WTC11 (cell line): ENCODE results near the gene LBX2. TPM values are rescaled to one million over a fixed set of nuclear protein-coding genes. Genes with fewer than 3 reads are reported as not detected.
A peak's percentile ranks its signal among the peaks of the same experiment; 100 is the strongest.

Experiments used
- ATF6 ChIP-seq: sonication (generic); formaldehyde crosslinking; IDR thresholded peaks from 2 replicates; pipeline ENCODE4 v1.8.1; 2023; ENCODE audit warnings: mild to moderate bottlenecking, missing genetic modification reagents
- CDX4 ChIP-seq: fragments of 250-450 bp; sonication (Bioruptor Pico); IDR thresholded peaks from 2 replicates; pipeline ENCODE4 v1.9.0; 2021; ENCODE audit warnings: moderate library complexity, mild to moderate bottlenecking, inconsistent platforms, borderline replicate concordance
- CREM ChIP-seq: sonication (generic); formaldehyde crosslinking; IDR thresholded peaks from 2 replicates; pipeline ENCODE4 v1.8.1; 2022; ENCODE audit warnings: mild to moderate bottlenecking, missing genetic modification reagents, moderate library complexity
- E2F4 ChIP-seq: sonication (generic); formaldehyde crosslinking; IDR thresholded peaks from 2 replicates; pipeline ENCODE4 v1.8.1; 2022; ENCODE audit warnings: low read depth, mild to moderate bottlenecking, moderate library complexity, missing genetic modification reagents, borderline replicate concordance
- ELF4 ChIP-seq: sonication (generic); formaldehyde crosslinking; IDR thresholded peaks from 2 replicates; pipeline ENCODE4 v1.8.1; 2022; ENCODE audit warnings: low read depth, mild to moderate bottlenecking, moderate library complexity, missing genetic modification reagents
- FOXJ3 ChIP-seq: sonication (generic); formaldehyde crosslinking; IDR thresholded peaks from 2 replicates; pipeline ENCODE4 v1.9.0; 2021; ENCODE audit warnings: missing genetic modification reagents, mild to moderate bottlenecking, borderline replicate concordance
- FOXK1 ChIP-seq: sonication (generic); formaldehyde crosslinking; IDR thresholded peaks from 2 replicates; pipeline ENCODE4 v1.8.0; 2022; ENCODE audit warnings: mild to moderate bottlenecking, moderate library complexity, missing genetic modification reagents
- GABPB1 ChIP-seq: sonication (generic); formaldehyde crosslinking; IDR thresholded peaks from 2 replicates; pipeline ENCODE4 v1.8.1; 2023; ENCODE audit warnings: mild to moderate bottlenecking, missing genetic modification reagents
- HMGXB4 ChIP-seq: sonication (generic); formaldehyde crosslinking; IDR thresholded peaks from 2 replicates; pipeline ENCODE4 v1.8.1; 2023; ENCODE audit warnings: mild to moderate bottlenecking, moderate library complexity, missing genetic modification reagents
- IRF1 ChIP-seq: sonication (generic); formaldehyde crosslinking; IDR thresholded peaks from 2 replicates; pipeline ENCODE4 v1.8.0; 2023; ENCODE audit warnings: missing genetic modification reagents
- JAZF1 ChIP-seq: fragments of 250-450 bp; sonication (Bioruptor Pico); IDR thresholded peaks from 2 replicates; pipeline ENCODE4 v1.9.0; 2021; ENCODE audit warnings: moderate library complexity, mild to moderate bottlenecking, inconsistent platforms
- MXD4 ChIP-seq: fragments of 250-450 bp; sonication (Bioruptor Pico); IDR thresholded peaks from 2 replicates; pipeline ENCODE4 v1.8.0; 2021; ENCODE audit warnings: mild to moderate bottlenecking, moderate library complexity, borderline replicate concordance
- NFE2L1 ChIP-seq: sonication (generic); formaldehyde crosslinking; IDR thresholded peaks from 2 replicates; pipeline ENCODE4 v1.8.1; 2023; ENCODE audit warnings: missing genetic modification reagents
- NR1H2 ChIP-seq: sonication (generic); formaldehyde crosslinking; IDR thresholded peaks from 2 replicates; pipeline ENCODE4 v1.9.0; 2021; ENCODE audit warnings: mild to moderate bottlenecking, moderate library complexity, missing genetic modification reagents
- OVOL2 ChIP-seq: fragments of 250-450 bp; sonication (Bioruptor Pico); IDR thresholded peaks from 2 replicates; pipeline ENCODE4 v1.9.0; 2021; ENCODE audit warnings: mild to moderate bottlenecking, borderline replicate concordance
- PRRX2 ChIP-seq: fragments of 250-450 bp; sonication (Bioruptor Pico); IDR thresholded peaks from 2 replicates; pipeline ENCODE4 v1.8.0; 2021; ENCODE audit warnings: mild to moderate bottlenecking
- RELA ChIP-seq: sonication (generic); formaldehyde crosslinking; IDR thresholded peaks from 2 replicates; pipeline ENCODE4 v1.8.1; 2022; ENCODE audit warnings: missing genetic modification reagents, mild to moderate bottlenecking, borderline replicate concordance
- SP1 ChIP-seq: sonication (generic); formaldehyde crosslinking; conservative IDR thresholded peaks from 2 replicates; pipeline ENCODE4 v1.8.1; 2022; ENCODE audit warnings: missing genetic modification reagents
- TCF7 ChIP-seq: sonication (generic); formaldehyde crosslinking; IDR thresholded peaks from 2 replicates; pipeline ENCODE4 v1.8.0; 2022; ENCODE audit warnings: mild to moderate bottlenecking, low read depth, missing genetic modification reagents, moderate library complexity
- ZBTB43 ChIP-seq: sonication (generic); formaldehyde crosslinking; IDR thresholded peaks from 2 replicates; pipeline ENCODE4 v1.8.1; 2023; ENCODE audit warnings: mild to moderate bottlenecking, missing genetic modification reagents
- ZMAT4 ChIP-seq: fragments of 250-450 bp; sonication (Bioruptor Pico); IDR thresholded peaks from 2 replicates; pipeline ENCODE4 v1.9.0; 2021; ENCODE audit warnings: mild to moderate bottlenecking
- ZNF219 ChIP-seq: sonication (generic); formaldehyde crosslinking; IDR thresholded peaks from 2 replicates; pipeline ENCODE4 v1.8.0; 2023; ENCODE audit warnings: missing genetic modification reagents, mild to moderate bottlenecking, borderline replicate concordance
- ZNF232 ChIP-seq: sonication (generic); formaldehyde crosslinking; IDR thresholded peaks from 2 replicates; pipeline ENCODE4 v1.8.0; 2022; ENCODE audit warnings: mild to moderate bottlenecking, missing genetic modification reagents
- ZNF263 ChIP-seq: sonication (generic); formaldehyde crosslinking; IDR thresholded peaks from 2 replicates; pipeline ENCODE4 v1.8.1; 2022; ENCODE audit warnings: low read depth, mild to moderate bottlenecking, moderate library complexity, missing genetic modification reagents
- ZNF281 ChIP-seq: sonication (generic); formaldehyde crosslinking; IDR thresholded peaks from 2 replicates; pipeline ENCODE4 v1.8.0; 2023; ENCODE audit warnings: mild to moderate bottlenecking, missing genetic modification reagents
- ZNF512 ChIP-seq: sonication (generic); formaldehyde crosslinking; IDR thresholded peaks from 2 replicates; pipeline ENCODE4 v1.8.1; 2022; ENCODE audit warnings: missing genetic modification reagents, borderline replicate concordance
- total RNA-seq: library from RNA; stranded (reverse); gene quantifications from 3 replicates; pipeline ENCODE4 v1.2.3, GENCODE V29; 2021

LBX2 gene
- total RNA-seq, 1 experiment from 2014 or later: 1.0 TPM

- TF ChIP-seq ZNF281: 0 out of 2 replicates have a peak, but pooled peaks have one; percentile 24
- no peak for TF ChIP-seq MXD4
- no peak for TF ChIP-seq ZNF219 (CRISPR knock-in tag)
- TF ChIP-seq ZNF232 (CRISPR knock-in tag): no peak; the same call in 1 of the 2 replicates
- TF ChIP-seq NFE2L1: peak; percentile 38; the same call in 1 of the 2 replicates
- 0 out of 2 replicates have a peak, but pooled peaks have one; percentile 26 for TF ChIP-seq HMGXB4 (CRISPR knock-in tag)
- TF ChIP-seq SP1 (CRISPR knock-in tag): peak; percentile 56; the same call in 1 of the 2 replicates
- peak; percentile 87 for TF ChIP-seq CREM
- TF ChIP-seq IRF1: no peak
- no peak for TF ChIP-seq FOXJ3 (CRISPR knock-in tag)
- TF ChIP-seq ATF6: no peak
- no peak for TF ChIP-seq GABPB1
- peak; percentile 82 for TF ChIP-seq ZBTB43
- no peak for TF ChIP-seq ZNF263 (CRISPR knock-in tag)
- TF ChIP-seq PRRX2 (CRISPR knock-in tag): no peak
- no peak for TF ChIP-seq ELF4 (CRISPR knock-in tag)
- no peak for TF ChIP-seq TCF7 (CRISPR knock-in tag)
- 0 out of 2 replicates have a peak, but pooled peaks have one; percentile 63 for TF ChIP-seq RELA
- no peak for TF ChIP-seq ZMAT4 (CRISPR knock-in tag)
- TF ChIP-seq NR1H2 (CRISPR knock-in tag): no peak
- TF ChIP-seq OVOL2 (CRISPR knock-in tag): no peak
- no peak for TF ChIP-seq CDX4 (CRISPR knock-in tag)
- no peak for TF ChIP-seq JAZF1
- TF ChIP-seq ZNF512 (CRISPR knock-in tag): no peak
- no peak; the same call in 1 of the 2 replicates for TF ChIP-seq FOXK1 (CRISPR knock-in tag)
- TF ChIP-seq E2F4 (CRISPR knock-in tag): no peak
Observed at GRCh38 chr2:74457549-74458131, 41.8 kb downstream of the LBX2 start (continued).
